ENCODE results near the gene SLC9A4. TPM values are rescaled to one million over a fixed set of nuclear protein-coding genes. Genes with fewer than 3 reads are reported as not detected.

Gene SLC9A4
- total and polyA plus RNA-seq, 12 donors: 0.07 TPM; not detected in 11

DNA sequence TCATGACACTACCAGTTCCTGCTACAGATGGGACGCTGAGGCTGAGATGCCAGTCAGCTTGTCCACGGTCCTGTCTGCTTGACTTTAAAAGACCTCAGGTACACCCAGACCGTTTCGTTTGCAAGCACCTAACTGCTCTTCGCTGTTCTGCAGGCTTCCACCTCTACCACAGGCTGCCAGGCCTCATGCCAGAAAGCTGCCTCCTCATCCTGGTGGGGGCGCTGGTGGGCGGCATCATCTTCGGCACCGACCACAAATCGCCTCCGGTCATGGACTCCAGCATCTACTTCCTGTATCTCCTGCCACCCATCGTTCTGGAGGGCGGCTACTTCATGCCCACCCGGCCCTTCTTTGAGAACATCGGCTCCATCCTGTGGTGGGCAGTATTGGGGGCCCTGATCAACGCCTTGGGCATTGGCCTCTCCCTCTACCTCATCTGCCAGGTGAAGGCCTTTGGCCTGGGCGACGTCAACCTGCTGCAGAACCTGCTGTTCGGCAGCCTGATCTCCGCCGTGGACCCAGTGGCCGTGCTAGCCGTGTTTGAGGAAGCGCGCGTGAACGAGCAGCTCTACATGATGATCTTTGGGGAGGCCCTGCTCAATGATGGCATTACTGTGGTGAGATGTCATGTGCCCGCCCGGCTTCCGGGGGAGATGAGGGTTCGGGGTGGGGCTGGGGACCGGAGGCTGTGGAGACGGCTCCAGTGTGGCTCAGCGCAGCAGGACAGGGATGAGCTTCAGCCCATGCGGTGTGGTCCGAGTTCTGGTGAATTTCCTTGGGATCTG lies 5.9 kb downstream of the SLC9A4 start:
- DNase-seq (no peak), ATAC-seq (no peak)
- Histone ChIP-seq H3K9me3 (no peaks in the 10 kb centered on the region), H3K36me3 (no peaks in the 10 kb centered on the region), H3K4me1 (no peaks in the 10 kb centered on the region), H3K27me3 (peaks cover 0 to 48% (median 27%) of the 10 kb centered on the region in 7 donors), H3K4me3 (no peak overlapping the region), H3K27ac (no peak overlapping the region)
- intact Hi-C loops (cut with DNase I): loop anchor here in 5 of 10 donors (5.0 to 10.0 kb wide), 4 partner anchors 136 to 226 kb away; partner anchors contain the start of gene SLC9A2 (in 3 of the 5)
- 89% methylated on average over 36 of the region's 36 CpGs for WGBS, 2 donors
- TF ChIP-seq, protein P1, sequence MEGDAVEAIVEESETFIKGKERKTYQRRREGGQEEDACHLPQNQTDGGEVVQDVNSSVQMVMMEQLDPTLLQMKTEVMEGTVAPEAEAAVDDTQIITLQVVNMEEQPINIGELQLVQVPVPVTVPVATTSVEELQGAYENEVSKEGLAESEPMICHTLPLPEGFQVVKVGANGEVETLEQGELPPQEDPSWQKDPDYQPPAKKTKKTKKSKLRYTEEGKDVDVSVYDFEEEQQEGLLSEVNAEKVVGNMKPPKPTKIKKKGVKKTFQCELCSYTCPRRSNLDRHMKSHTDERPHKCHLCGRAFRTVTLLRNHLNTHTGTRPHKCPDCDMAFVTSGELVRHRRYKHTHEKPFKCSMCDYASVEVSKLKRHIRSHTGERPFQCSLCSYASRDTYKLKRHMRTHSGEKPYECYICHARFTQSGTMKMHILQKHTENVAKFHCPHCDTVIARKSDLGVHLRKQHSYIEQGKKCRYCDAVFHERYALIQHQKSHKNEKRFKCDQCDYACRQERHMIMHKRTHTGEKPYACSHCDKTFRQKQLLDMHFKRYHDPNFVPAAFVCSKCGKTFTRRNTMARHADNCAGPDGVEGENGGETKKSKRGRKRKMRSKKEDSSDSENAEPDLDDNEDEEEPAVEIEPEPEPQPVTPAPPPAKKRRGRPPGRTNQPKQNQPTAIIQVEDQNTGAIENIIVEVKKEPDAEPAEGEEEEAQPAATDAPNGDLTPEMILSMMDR (IDR thresholded peaks at IDR 0.05): no peak

GRCh38 chr2:102480285-102481195 lies 7.5 kb downstream of the SLC9A4 start:
- intact Hi-C loops (cut with DNase I): no loop called here
- no peak for ATAC-seq
- H3K27ac ChIP-seq: no peak overlapping the region
- H3K9me3 ChIP-seq: no peaks in the 10 kb centered on the region
- no peak for DNase-seq
- no peak overlapping the region for H3K4me3 ChIP-seq
- no peaks in the 10 kb centered on the region for H3K36me3 ChIP-seq
- no peaks in the 10 kb centered on the region for H3K4me1 ChIP-seq
- peaks cover 0 to 40% (median 10%) of the 10 kb centered on the region in 7 donors for H3K27me3 ChIP-seq
- TF ChIP-seq, protein P1 (IDR thresholded peaks at IDR 0.05): no peak
- 76 to 83% methylated on average over 11 of the region's 11 CpGs for whole genome bisulfite sequencing, 2 donors

DNA sequence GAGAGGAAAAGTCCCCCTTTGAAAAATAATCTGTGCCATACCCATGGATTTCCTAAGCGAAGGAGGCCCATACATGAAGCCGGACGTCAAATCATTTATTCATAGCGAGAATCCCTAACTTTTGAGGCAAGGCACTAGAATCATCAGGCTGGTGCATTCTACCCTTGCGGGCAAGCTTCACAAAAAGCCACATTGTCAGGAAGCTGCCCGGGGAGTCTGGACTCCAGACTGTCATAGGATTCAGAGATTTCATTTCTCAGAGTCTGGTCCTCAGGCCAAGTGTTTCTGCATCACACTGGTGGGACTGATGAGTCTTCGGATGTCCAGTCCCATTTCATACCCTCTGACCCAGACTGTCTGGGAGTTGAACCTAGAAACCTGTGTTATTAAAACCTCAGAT lies 8.9 kb downstream of the SLC9A4 start:
- TF ChIP-seq, protein P1 (IDR thresholded peaks at IDR 0.05): no peak
- no peak overlapping the region for H3K27ac ChIP-seq
- intact Hi-C loops (cut with DNase I): no loop called here
- WGBS, 2 donors: 74 to 76% methylated on average over 7 of the region's 7 CpGs
- H3K27me3 ChIP-seq: peaks cover 0 to 34% (median 16%) of the 10 kb centered on the region in 7 donors
- DNase-seq (no peak), ATAC-seq (no peak)
- no peak overlapping the region for H3K4me3 ChIP-seq
- no peaks in the 10 kb centered on the region for H3K36me3 ChIP-seq
- H3K4me1 ChIP-seq: no peaks in the 10 kb centered on the region
- no peaks in the 10 kb centered on the region for H3K9me3 ChIP-seq

DNA sequence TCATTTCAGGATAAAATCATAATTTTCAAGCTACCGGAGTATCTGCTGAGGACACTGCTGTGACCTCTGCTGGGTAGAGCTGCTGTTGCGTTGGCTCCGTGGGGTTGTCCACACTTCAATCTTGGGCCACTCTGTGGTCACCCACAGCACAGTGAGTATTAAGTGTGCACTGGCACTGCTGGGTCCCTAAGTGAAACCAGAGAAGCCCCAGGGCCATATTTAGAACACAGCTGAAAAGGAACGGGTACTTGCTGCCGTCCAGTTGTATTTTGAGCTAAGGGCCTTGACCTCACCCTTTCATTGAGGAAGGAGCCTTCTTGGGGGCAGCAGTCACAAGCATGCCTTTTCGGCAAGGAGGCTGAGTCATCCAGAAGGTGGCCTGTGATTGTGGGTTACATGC lies 10.1 kb downstream of the SLC9A4 start:
- 84 to 86% methylated on average over 6 of the region's 6 CpGs for WGBS, 2 donors

More for the DNA sequence above, 10.1 kb downstream of the SLC9A4 start:
- H3K27me3 ChIP-seq: peaks cover 0 to 32% (median 13%) of the 10 kb centered on the region in 7 donors
- peaks cover 0 to 9% (median 0%) of the 10 kb centered on the region in 9 donors for H3K4me1 ChIP-seq
- TF ChIP-seq, protein P1 (IDR thresholded peaks at IDR 0.05): no peak
- no peaks in the 10 kb centered on the region for H3K9me3 ChIP-seq
- H3K27ac ChIP-seq: no peak overlapping the region
- intact Hi-C loops (cut with DNase I): no loop called here
- H3K36me3 ChIP-seq: no peaks in the 10 kb centered on the region
- DNase-seq (no peak), ATAC-seq (no peak)
- no peak overlapping the region for H3K4me3 ChIP-seq
